Stimulated activated CD4-positive, alpha-beta T cell treated with anti-CD3 and anti-CD28 coated beads, TNF-alpha, amount 100 ng/mL, for 48 hours (primary cell): ENCODE results near the gene ING5.

Experiments used
- DNase-seq, 3 donors: peaks; one replicate each; pipeline ENCODE4 v3.0.0-alpha.2; 2020; ENCODE audit warnings: low read depth in 3 of 3

The ING5 gene

DNA sequence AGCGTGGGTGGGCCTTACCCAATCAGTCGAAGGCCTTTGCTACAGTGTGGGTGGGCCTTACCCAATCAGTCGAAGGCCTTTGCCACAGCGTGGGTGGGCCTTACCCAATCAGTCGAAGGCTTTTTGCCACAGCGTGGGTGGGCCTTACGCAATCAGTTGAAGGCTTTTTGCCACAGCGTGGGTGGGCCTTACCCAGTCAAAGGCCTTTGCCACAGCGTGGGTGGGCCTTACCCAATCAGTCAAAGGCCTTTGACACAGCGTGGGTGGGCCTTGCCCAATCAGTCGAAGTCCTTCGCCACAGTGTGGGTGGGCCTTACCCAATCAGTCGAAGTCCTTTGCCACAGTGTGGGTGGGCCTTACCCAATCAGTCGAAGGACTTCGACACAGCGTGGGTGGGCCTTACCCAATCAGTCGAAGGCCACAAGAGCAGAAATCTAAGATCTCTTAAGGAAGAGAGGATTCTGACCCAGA lies 58.5 kb downstream of the ING5 start:
- DNase-seq, result no peak

- DNase-seq, result no peak
Measured at GRCh38 chr2:241762321-241762932, 60.6 kb downstream of the ING5 start.

DNA sequence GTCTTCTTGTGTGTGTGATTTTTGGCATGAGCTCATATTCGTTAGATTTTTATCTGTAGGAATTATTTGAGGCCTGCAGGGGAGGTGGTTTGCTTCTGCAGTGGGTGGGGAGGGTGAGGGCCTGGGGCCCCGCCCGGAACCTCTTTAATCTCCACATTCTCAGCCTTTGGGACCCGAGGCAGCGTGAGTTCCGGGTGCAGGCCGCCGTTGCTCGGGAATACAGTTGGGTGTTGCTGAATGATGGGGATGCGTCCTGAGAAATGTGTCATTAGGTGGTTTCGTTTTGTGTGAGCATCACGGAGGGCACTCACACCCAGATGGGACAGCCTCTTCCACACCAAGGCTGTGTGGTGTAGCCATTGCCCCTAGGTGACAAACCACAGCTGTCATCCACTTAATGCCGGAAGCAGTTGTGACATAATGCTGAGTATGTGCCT lies 61.1 kb downstream of the ING5 start:
- DNase-seq, result peak in 2 of 3 donors; percentile 13 to 18

- DNase-seq, result no peak
Measured at GRCh38 chr2:241763551-241764274, 61.9 kb downstream of the ING5 start.

GRCh38 chr2:241764275-241765241 lies 62.7 kb downstream of the ING5 start:
- no peak for DNase-seq

GRCh38 chr2:241767464-241768250 lies 65.8 kb downstream of the ING5 start:
- DNase-seq, result no peak

DNA sequence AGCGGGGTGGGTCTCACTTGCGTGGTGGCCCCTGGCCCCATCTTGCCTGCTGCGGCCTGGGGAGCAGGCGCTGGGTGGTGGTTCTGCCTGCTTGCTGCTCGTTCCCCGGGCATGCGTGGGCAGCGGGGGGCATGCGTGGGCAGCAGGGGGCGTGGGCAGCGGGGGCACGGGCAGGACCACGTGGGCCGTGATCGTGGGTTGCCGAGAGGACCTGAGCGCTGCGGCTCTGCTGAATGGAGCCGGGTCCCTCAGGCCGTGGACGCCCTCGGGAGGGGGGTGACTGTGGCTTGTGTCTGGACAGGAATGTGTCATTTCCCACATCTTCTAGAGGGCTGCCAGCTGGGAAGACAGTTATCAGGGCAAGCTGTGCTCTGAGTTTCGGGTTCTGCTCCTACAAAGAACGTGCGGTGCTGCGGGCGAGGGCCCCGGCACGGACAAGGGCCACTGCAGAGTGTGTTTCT lies 66.4 kb downstream of the ING5 start:
- DNase-seq, result no peak

- no peak for DNase-seq
Measured at GRCh38 chr2:241768850-241769249, 67.0 kb downstream of the ING5 start.

DNA sequence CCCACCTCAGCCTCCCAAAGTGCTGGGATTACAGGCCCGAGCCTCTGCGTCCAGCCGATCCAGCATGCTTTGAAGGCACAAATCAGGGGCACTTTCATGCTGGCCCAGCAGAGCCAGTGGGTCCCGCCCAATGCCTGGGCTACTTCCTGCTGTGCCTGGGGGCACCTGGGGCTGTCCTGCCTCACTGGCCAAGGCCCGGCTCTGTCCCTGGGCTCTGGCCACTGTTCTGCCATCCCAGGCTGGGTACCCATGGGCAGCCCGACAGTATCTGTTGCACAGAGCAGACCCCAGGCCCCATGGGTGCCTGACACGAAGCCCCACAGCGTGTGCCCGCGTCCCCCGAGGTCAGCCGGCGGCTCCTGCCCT lies 68.0 kb downstream of the ING5 start:
- no peak for DNase-seq

- no peak for DNase-seq
Measured at GRCh38 chr2:241770185-241770935, 68.5 kb downstream of the ING5 start.

GRCh38 chr2:241770936-241771285 lies 69.1 kb downstream of the ING5 start:
- DNase-seq, result no peak

- no peak for DNase-seq
Measured at GRCh38 chr2:241771286-241772062, 69.6 kb downstream of the ING5 start.

DNA sequence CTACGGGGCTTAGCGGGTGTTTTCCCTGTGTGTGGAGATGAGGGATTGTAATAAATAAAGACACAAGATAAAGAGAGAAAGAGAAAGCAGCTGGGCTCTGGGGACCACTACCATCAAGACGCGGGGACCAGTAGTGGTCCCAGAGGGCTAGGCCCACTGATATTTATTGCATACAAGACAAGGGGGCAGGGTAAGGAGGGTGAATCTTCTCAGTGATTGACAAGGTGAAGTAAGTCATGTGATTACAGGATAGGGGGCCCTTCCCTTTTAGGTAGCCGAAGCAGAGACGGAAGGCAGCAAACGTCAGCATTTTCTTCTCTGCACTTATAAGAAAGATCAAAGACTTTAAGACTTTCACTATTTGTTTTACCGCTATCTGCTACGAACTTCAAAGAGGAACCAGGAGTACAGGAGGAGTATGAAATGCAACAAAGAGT lies 70.2 kb downstream of the ING5 start:
- peak in 1 of 3 donors; percentile 19 for DNase-seq

DNA sequence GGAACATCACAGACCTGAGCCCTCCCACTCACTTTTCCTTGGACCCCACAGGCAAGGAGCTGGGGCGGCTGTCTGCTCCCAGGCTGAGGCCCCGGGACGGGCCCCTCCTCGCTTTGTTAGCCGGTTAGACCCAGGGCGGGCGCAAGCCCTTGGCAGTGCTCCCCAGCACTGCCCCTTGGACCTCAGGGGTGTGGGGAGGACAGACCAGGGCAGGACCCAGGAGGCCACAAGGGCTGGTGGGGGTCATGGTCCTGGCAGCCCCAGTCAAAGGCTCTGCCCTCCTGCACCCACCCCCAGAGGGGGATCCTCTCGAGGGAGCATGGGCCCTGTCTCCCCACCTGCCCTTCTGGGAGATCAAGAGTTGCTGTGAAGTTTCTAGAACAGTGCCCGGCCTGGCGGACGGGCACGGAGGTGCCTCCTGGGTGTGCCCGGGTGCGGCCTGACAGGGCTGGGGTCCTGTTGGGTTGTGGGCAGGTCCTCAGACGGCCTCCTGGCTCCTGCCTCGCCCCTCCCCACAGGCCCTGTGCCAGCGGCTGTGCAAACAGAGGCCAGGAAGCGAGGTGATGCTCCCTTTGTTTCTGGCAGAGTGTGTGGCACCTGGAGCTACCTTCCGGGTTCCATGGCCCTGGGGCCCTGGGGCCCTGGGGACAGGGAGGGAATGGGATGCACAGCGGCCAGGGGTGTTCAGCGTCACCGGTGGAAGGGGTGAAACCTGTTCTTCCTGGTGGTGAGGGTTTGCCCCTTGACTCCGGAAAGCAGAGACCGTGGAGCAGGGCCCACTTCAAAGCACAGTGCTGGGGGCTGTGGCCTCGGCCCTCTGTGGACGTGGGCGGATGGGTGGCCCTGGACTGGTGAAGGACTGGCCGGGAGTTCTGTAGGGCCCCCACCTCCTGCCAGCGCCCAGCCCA lies 71.9 kb downstream of the ING5 start:
- DNase-seq, result no peak

DNA sequence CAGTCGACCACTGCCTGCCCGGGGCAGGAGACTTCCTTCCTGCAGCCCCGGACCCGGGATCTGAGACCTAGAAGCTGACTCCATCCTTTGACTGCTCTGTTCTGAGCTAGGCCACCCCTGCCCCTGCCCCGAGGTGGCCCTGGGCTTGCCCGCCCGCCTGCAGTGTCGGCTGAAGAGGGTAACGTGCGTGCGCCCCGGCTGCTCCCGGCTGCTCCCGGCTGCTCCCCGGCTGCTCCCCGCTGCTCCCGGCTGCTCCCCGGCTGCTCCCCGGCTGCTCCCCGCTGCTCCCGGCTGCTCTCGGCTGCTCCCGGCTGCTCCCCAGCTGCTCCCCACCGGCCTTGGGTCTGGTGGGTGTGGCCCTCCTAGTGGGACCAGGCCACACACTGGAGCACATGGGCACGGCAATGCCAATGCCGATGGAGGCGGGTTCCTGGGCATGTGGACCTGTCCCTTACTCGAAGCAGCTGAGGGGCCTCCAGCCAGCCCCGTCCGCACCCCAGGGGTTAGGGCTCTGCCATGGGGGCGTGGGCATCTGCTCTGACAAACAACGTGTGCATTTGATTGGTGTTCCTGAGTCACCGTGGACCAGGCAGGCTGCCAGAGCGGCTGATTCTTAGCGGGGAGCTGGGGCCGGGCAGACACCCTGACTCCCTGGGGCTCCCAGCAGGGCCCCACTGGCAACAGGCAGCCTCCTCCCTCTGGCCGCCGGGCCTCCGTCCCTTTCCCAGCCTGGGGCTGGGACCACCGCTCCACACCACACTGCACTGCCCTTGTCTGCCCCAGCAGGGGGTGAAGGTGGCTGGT lies 72.8 kb downstream of the ING5 start:
- no peak for DNase-seq

DNA sequence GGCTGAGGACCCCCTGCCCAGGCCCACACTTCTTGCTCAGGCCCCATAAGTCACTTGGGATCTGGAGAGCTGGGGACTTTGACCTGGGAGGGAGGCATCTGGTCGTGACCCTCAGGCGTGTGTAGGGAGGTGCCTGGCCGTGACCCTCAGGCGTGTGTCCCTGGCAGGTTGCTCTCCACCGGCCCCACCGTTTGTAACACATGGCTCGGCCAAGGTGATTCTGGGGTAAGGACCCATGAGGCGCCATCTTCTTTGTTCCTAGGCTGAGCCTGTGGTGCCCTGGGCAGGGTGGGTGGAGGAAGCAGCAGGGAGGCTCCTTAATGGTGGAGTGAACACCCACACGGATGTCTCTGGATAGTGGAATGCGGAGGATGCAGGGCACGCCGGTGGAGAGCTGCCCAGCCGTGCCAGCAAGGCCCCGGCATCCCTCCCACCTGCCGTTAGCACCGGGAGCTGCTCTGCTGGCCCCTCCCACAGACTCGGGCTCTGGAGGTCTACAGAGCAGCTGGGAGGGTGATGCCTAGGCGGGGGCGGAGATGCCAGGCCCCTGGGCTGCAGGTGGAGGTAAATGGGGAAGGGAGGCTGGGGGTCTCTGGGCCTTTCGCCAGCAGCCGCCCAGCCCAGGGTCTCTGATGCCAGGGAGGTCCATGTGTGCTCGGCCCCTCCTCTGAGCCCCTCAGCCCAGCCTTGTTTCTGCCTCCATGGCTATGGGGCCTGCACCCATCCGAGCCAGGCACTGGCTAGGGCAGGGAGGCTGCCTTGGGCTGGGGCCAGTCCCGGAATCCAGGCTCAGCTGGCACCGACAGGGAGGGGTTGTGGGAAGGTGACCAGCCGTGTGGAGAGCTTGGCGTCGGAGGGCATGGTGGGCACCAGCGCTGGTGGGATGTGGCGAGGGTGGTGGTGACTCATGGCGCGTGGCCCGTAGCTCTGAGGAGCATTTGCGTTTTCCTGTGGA lies 73.7 kb downstream of the ING5 start:
- no peak for DNase-seq
